ENCODE results near the gene RNF112.

The RNF112 gene

GRCh38 chr17:19390951-19391350 is 20.1 kb upstream of the RNF112 start:
- DNase-seq: no peak

- DNase-seq: no peak
Observed at GRCh38 chr17:19391432-19391831, 19.6 kb upstream of the RNF112 start.

- no peak for DNase-seq
Observed at GRCh38 chr17:19392303-19392702, 18.7 kb upstream of the RNF112 start.

- DNase-seq: no peak
Observed at GRCh38 chr17:19397556-19398041, 13.4 kb upstream of the RNF112 start.

- DNase-seq: no peak
Observed at GRCh38 chr17:19398301-19399181, 12.5 kb upstream of the RNF112 start.

- DNase-seq: no peak
Observed at GRCh38 chr17:19399750-19400450, 11.1 kb upstream of the RNF112 start.

GRCh38 chr17:19401321-19402010 is 9.6 kb upstream of the RNF112 start:
- DNase-seq: no peak

- no peak for DNase-seq
Observed at GRCh38 chr17:19402171-19402570, 8.9 kb upstream of the RNF112 start.

GRCh38 chr17:19403021-19403420 is 8.0 kb upstream of the RNF112 start:
- no peak for DNase-seq

GRCh38 chr17:19404264-19404663 is 6.8 kb upstream of the RNF112 start:
- no peak for DNase-seq

- no peak for DNase-seq
Observed at GRCh38 chr17:19405114-19405513, 5.9 kb upstream of the RNF112 start.

GRCh38 chr17:19407601-19408345 is 3.3 kb upstream of the RNF112 start:
- DNase-seq: no peak

- DNase-seq: no peak
Observed at GRCh38 chr17:19408346-19408710, 2.7 kb upstream of the RNF112 start.

- DNase-seq: no peak
Observed at GRCh38 chr17:19409066-19409465, 2.0 kb upstream of the RNF112 start.

- no peak for DNase-seq
Observed at GRCh38 chr17:19409509-19409908, 1.5 kb upstream of the RNF112 start.

- DNase-seq: no peak
Observed at GRCh38 chr17:19410091-19410490, 941 bp upstream of the RNF112 start.

GRCh38 chr17:19411631-19412030 is 599 bp downstream of the RNF112 start:
- DNase-seq: no peak

- no peak for DNase-seq
Observed at GRCh38 chr17:19412510-19412909, 1.5 kb downstream of the RNF112 start.

- no peak for DNase-seq
Observed at GRCh38 chr17:19412984-19413383, 2.0 kb downstream of the RNF112 start.

- DNase-seq: no peak
Observed at GRCh38 chr17:19413761-19414160, 2.7 kb downstream of the RNF112 start.

GRCh38 chr17:19414396-19415280 is 3.6 kb downstream of the RNF112 start:
- DNase-seq: no peak

- DNase-seq: no peak
Observed at GRCh38 chr17:19415311-19415710, 4.3 kb downstream of the RNF112 start.
